Measurements from ENCODE around the gene SRRM2. TPM values are rescaled to one million over a fixed set of nuclear protein-coding genes. Genes with fewer than 3 reads are reported as not detected.

The SRRM2 gene
- total RNA-seq, 1 donor from 2014 or later = 963 TPM

DNA sequence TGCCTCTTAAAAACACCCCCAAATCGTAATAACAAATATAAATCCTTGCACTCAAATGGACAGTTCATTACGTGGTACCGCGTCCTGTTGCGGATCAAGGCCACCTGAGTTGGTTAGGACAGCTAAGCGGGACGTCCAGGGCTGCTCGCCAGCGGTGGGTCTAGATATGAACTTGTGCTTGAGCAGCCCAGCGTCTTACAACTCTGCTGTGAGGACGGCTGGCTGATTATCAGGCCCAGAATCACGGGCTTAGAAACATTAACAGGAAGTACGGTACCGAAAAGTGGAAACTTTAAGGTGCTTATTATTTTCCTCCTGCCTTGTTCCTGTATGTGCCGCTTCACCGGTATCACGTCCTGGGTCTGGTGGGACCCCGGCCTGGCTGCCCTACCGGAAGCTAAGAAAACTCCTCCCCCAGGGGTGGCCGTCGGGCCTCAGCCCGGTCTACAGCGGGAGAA, 832 bp upstream of the SRRM2 start:
- Mint-ChIP-seq H3K27me3 (no peaks in the 10 kb centered on the region), H3K36me3 (ENCODE audit: low read depth) (peaks cover 31% of the 10 kb centered on the region), H3K27ac (peak overlapping the region; percentile 98), H3K4me3 (peak overlapping the region; percentile 90), H3K9me3 (no peaks in the 10 kb centered on the region), H3K4me1 (peaks cover 46% of the 10 kb centered on the region)
- DNase-seq = no peak
- TF ChIP-seq, protein P1, sequence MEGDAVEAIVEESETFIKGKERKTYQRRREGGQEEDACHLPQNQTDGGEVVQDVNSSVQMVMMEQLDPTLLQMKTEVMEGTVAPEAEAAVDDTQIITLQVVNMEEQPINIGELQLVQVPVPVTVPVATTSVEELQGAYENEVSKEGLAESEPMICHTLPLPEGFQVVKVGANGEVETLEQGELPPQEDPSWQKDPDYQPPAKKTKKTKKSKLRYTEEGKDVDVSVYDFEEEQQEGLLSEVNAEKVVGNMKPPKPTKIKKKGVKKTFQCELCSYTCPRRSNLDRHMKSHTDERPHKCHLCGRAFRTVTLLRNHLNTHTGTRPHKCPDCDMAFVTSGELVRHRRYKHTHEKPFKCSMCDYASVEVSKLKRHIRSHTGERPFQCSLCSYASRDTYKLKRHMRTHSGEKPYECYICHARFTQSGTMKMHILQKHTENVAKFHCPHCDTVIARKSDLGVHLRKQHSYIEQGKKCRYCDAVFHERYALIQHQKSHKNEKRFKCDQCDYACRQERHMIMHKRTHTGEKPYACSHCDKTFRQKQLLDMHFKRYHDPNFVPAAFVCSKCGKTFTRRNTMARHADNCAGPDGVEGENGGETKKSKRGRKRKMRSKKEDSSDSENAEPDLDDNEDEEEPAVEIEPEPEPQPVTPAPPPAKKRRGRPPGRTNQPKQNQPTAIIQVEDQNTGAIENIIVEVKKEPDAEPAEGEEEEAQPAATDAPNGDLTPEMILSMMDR (IDR thresholded peaks at IDR 0.05) = no peak
- no peak for ATAC-seq (ENCODE audit: low read depth)
- ChIA-PET POLR2A (interaction anchor here (0.9 to 4.6 kb wide), 8 partner anchors 17 to 596 kb away, joined by 3 to 68 read pairs (median 6); partner anchors contain the start of genes ELOB, KCTD5 and TRAF7), CTCF (no interaction called here)
- intact Hi-C loops (cut with micrococcal nuclease) = loop anchor here (1.0 to 10.0 kb wide), 9 partner anchors 26 to 969 kb away; partner anchors contain the start of genes ATP6V0C, ELOB, FLYWCH1 and KCTD5

DNA sequence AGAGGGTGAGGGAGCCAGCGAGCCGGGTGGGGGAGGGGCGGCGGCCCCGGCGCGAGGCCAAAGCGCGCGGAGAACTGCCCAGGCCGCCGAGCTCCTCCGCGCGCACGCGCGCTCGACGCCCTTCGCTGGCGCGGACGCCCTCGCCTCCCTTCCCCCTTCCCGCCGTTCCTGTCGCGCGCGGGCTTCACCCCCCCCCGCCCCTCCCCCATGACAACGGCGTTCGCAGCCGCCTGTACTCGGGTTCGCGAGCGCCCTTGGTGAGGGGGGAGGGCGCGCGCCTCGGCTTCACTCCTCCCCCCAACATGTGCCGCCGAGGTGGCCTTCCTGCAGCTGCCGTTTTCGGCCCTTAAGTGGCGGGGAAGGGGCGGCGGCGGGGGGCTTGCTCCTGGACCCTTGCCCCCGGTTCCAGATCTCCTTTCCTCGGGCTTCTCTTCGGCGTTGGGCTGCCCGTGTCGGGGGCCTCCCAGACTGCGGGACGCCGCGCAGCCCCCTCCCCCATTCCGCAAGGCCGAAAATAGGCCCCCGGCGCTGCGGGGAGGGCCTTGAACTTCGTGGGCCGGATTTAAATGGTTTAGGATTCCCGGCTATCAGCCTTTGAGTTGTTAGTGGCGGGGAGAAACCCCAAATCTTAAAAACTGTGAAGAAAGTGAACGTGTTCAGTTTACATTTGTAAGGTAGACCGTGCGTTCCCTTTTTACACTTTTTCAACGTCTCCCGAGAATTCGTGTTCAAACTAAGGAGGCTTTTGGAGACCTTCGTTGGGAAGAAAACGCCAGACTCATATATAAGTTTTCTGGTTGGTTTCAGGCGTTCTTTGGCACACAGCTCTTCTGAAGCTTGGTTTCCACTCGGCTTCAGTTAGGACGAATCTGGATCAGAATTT, 653 bp downstream of the SRRM2 start:
- no peak for DNase-seq
- H3K4me1 Mint-ChIP-seq = peaks cover 55% of the 10 kb centered on the region
- peak; percentile 43 for ATAC-seq (ENCODE audit: low read depth)
- no peaks in the 10 kb centered on the region for H3K9me3 Mint-ChIP-seq
- TF ChIP-seq, protein P1 (IDR thresholded peaks at IDR 0.05) = no peak
- intact Hi-C loops (cut with micrococcal nuclease) = loop anchor here (1.0 to 10.0 kb wide), 9 partner anchors 24 to 970 kb away; partner anchors contain the start of genes ATP6V0C, ELOB, FLYWCH1 and KCTD5
- peaks cover 46% of the 10 kb centered on the region for H3K36me3 Mint-ChIP-seq (ENCODE audit: low read depth)
- ChIA-PET CTCF (no interaction called here), POLR2A (interaction anchor here (0.5 to 4.6 kb wide), 24 partner anchors 10 to 1719 kb away, joined by 3 to 68 read pairs (median 5); partner anchors contain the start of genes ELOB, FLYWCH1, KCTD5 and NUBP2)
- H3K27ac Mint-ChIP-seq = peak overlapping the region; percentile 98
- H3K27me3 Mint-ChIP-seq = no peaks in the 10 kb centered on the region
- peak overlapping the region; percentile 90 for H3K4me3 Mint-ChIP-seq

DNA sequence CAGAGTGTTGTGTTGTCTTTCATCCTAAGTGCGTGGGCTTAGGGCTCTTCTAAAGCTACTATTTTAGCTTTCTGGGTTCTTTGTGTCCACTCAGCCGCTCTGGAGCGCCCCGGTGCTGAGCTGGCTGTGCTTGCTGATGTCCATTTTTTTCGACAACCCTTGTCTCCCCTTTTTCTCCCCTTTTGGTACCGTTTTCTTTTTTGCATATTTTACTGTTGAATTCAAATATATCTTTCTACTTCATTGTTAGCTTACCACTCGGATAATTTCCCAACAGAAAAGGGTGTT, 1.2 kb downstream of the SRRM2 start:
- CTCF ChIA-PET = no interaction called here
- ATAC-seq (ENCODE audit: low read depth) = no peak
- peak overlapping the region; percentile 81 for H3K27ac Mint-ChIP-seq

DNA sequence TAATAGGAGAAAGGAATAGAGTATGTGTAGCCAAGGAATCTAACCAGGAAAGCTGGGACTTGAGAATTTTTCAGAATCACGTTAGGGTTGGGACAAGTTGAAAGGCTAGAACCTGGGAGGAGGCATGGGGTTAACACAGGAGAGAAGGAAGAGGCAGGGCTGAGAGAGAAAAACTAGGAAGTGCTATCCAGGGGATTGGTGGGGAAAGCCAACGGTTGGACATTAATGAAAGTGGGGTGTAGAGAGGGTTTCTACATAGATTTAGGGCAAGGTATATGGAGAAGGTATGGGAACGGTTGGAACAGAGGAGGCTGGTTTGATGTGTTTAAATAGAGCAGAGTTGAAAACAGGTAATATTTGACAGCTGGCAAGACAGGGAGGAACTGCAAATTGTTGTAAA, 2.7 kb downstream of the SRRM2 start:
- DNase-seq (no peak), ATAC-seq (ENCODE audit: low read depth) (no peak)
- ChIA-PET CTCF (no interaction called here), POLR2A (interaction anchor here (4.6 kb wide), 1 partner anchor 22 kb away, joined by 68 read pairs; the partner anchor contains the start of gene ELOB)
- H3K36me3 Mint-ChIP-seq (ENCODE audit: low read depth) = peaks cover 67% of the 10 kb centered on the region
- TF ChIP-seq, protein P1 (IDR thresholded peaks at IDR 0.05) = no peak
- peak overlapping the region; percentile 89 for H3K4me3 Mint-ChIP-seq
- no peaks in the 10 kb centered on the region for H3K27me3 Mint-ChIP-seq
- peaks cover 59% of the 10 kb centered on the region for H3K4me1 Mint-ChIP-seq
- no peaks in the 10 kb centered on the region for H3K9me3 Mint-ChIP-seq
- intact Hi-C loops (cut with micrococcal nuclease) = loop anchor here (10.0 kb wide), 1 partner anchor 160 kb away; the partner anchor contains the start of gene FLYWCH1
- peak overlapping the region; percentile 61 for H3K27ac Mint-ChIP-seq

More for the DNA sequence above, 1.2 kb downstream of the SRRM2 start:
- TF ChIP-seq, protein P1 (IDR thresholded peaks at IDR 0.05) = no peak
- DNase-seq = no peak
- no peaks in the 10 kb centered on the region for H3K27me3 Mint-ChIP-seq
- intact Hi-C loops (cut with micrococcal nuclease) = loop anchor here (2.0 to 10.0 kb wide), 5 partner anchors 39 to 971 kb away; partner anchors contain the start of genes FLYWCH1, KCTD5, NUBP2 and RNPS1
- H3K4me3 Mint-ChIP-seq = peak overlapping the region; percentile 89
- POLR2A ChIA-PET = interaction anchor here (0.5 to 4.6 kb wide), 11 partner anchors 10 to 971 kb away, joined by 3 to 68 read pairs (median 5); partner anchors contain the start of genes AMDHD2, ELOB, KCTD5 and NUBP2
- peaks cover 56% of the 10 kb centered on the region for H3K4me1 Mint-ChIP-seq
- H3K9me3 Mint-ChIP-seq = no peaks in the 10 kb centered on the region
- H3K36me3 Mint-ChIP-seq (ENCODE audit: low read depth) = peaks cover 52% of the 10 kb centered on the region
